Right ventricle myocardium superior (tissue), 1 donor: ENCODE results near the gene RCE1. TPM values are rescaled to one million over a fixed set of nuclear protein-coding genes. Genes with fewer than 3 reads are reported as not detected.

Experiments
- total RNA-seq: library from RNA; stranded (reverse); fragmentation: NEBNext Ultra II Directional; extraction: Animal tissue kit (Norgen Biotek cat#: 25700); gene quantifications from one replicate; pipeline ENCODE4 v1.2.1, GENCODE V29; 2021
- donor health status: DM: no; HTN: yes; CAD: no; lungs with severe emphysema.

RCE1 gene
- total RNA-seq, 1 donor from 2014 or later, result 6.2 TPM

Other genes starting within 250 kb of the RCE1 start
- 28.7 TPM for gene RBM14, start 226.8 kb upstream of the RCE1 start, total RNA-seq
- gene RBM4, start 204.7 kb upstream of the RCE1 start, total RNA-seq, result 73.4 TPM
- 11.2 TPM for gene RBM4B, start 165.6 kb upstream of the RCE1 start, total RNA-seq
- 1.3 TPM for gene SPTBN2, start 114.2 kb upstream of the RCE1 start, total RNA-seq
- 20.5 TPM for gene LRFN4, start 13.6 kb downstream of the RCE1 start, total RNA-seq
- gene PC, start 114.9 kb downstream of the RCE1 start, total RNA-seq, result 8.6 TPM
- not detected for gene C11orf86, start 131.9 kb downstream of the RCE1 start, total RNA-seq
- 0.13 TPM for gene SYT12, start 179.7 kb downstream of the RCE1 start, total RNA-seq
- 66.8 TPM for gene RHOD, start 213.4 kb downstream of the RCE1 start, total RNA-seq